ENCODE results near the gene CTSW.
"Not testable (repeated sequence)": the region's sequence is repeated elsewhere in the genome, so short reads cannot be mapped to it uniquely, and the experiment has no call there.

The CTSW gene, protein sequence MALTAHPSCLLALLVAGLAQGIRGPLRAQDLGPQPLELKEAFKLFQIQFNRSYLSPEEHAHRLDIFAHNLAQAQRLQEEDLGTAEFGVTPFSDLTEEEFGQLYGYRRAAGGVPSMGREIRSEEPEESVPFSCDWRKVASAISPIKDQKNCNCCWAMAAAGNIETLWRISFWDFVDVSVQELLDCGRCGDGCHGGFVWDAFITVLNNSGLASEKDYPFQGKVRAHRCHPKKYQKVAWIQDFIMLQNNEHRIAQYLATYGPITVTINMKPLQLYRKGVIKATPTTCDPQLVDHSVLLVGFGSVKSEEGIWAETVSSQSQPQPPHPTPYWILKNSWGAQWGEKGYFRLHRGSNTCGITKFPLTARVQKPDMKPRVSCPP

DNA sequence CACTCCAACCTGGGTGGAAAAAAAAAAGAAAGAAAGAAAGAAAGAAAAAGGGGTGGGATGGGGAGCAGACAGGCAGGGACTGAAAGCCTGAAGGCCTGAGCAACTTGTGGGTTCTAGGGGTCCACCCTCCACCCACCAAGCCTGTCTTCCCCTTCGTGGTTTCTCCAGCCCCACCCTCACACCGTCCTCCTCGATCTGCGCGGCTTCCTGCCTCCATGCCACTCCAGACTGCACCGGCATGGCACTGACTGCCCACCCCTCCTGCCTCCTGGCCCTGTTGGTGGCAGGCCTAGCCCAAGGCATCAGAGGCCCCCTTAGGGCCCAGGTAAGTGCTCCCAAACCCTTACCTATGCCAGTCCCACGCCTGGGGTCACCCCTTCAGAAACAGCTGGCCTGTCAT, at the start of gene CTSW:
CTSW (plus strand) TSS at position 221 of the 400 bp plus-strand sequence; CDS start at position 239, 18 bp downstream.
- peak; percentile 72 for DNase-seq

DNA sequence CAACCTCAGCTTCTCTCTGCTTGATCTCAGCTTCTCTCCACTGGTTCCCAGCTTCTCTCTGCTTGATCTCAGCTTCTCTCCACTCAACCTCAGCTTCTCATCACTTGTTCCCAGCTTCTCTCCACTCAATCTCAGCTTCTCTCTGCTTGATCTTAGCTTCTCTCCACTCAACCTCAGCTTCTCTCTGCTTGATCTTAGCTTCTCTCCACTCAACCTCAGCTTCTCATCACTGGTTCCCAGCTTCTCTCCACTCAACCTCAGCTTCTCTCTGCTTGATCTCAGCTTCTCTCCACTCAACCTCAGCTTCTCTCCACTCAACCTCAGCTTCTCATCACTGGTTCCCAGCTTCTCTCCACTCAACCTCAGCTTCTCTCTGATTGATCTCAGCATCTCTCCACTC, 47.4 kb upstream of the CTSW start:
- not testable (repeated sequence) for DNase-seq

DNA sequence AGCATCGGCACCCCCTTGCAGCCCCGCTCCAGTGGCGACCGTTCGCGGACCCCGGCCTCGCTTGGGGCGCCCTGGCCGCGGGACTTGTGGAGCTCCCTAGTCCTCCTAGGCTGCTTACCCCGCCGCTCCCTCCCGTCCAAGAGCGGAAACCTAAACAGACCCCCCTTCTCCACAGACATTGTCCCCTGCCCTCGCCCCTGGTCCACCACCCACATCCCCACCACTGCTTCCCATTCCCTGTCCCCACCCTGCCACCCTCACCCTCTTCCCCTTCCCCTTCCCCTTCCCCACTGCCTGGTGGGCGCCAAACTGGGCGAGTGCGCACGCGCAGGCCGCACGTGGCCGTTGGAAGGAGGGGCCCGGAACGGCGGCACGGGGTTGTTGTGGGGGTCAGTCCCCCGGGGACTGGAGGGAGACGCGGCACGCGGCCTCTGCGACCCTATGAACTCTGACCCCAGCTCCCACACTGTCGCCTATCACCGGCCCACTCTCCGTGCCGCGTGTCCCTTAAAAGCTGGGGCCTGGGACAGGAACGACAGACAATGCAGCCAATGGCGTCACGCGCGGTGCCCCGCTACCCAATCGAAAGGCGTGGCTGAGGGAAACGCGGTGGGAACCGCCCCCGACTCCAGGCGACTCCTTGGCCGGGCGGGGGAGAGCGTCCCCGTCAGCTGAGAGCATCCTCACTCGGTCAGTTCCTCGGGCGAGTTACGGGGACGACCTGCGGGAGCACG, 46.2 kb upstream of the CTSW start, which contains the start of gene SNX32:
SNX32 (plus strand) TSS at position 667 of the 734 bp plus-strand sequence. CDS start 103 bp downstream, outside the sequence.
- peak; percentile 96 for DNase-seq

DNA sequence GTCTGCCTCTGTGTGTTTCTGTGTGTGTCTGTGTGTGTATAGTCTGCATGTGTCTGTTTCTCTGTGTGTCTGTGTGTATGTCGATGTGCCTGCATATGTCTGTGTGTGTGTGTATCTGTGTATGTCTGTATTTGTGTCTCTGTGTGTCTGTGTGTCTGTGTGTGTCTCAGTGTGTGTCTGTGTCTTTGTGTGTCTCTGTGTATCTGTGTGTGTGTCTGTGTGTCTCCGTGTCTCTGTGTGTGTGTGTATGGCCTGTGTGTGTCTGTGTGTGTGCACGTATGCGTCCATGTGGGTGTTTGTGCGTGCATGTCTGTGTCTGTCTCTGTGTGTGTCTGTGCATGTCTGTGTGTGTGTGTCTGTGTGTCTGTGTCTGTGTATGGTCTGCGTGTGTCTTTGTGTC, 45.4 kb upstream of the CTSW start:
- DNase-seq = no peak

DNA sequence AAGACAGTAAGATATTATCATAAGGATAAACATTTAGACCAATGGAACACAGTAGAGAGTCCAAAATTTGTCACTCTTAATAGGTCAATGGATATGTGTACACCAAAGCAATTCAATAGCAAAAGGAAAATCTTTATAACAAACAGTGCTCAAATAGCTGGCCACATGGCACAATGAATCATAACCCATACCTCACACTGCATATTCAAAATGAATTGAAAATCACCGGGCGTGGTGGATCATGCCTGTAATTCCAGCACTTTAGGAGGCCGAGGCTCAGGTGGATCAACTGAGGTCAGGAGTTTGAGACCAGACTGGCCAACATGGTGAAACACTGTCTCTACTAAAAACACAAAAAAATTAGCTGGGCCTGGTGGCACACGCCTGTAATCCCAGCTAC, 37.5 kb upstream of the CTSW start:
- DNase-seq = no peak

DNA sequence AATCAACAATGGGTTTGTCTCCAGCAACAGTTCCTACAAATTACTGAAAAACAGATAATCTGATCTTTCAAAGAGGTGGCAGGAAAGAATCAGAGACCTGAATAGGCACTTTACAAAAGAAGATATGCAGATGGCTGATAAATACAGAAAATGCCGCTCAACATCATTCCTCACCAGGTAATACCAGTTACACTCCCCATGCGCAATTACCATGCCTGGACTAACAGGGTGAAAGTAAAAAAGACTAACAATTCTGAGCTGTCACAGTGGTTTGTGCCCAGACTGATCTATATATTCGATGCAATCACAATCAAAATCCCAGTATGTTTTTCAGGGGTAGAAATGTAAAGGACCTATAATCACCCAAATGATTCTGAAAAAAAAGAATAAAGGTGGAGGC, 35.8 kb upstream of the CTSW start:
- DNase-seq = no peak

DNA sequence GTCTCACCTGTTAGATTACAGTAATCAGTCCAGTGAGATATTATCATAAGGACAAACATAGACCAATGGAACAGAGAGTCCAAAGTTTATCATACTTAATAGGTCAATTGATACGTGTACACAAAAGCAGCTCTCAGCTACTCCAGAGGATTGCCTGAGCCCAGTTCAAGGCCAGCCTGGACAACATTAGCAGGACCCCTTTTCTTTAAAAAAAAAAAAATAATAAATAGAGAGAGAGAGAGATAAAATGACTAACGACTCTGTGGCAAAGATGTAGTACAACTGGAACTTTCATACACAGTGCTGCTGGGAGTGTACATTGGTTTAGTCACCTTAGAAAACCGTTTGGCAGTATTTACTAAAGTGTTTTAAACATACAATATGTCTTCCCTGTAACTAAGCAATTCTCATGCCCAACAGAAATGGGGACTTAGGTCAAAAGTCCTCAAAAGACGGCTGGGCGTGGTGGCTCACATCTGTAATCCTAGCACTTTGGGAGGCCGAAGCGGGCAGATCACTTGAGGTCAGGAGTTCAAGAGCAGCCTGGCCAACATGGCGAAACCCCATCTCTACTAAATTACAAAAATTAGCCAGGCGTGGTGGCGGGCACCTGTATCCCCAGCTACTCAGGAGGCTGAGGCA, 35.3 kb upstream of the CTSW start:
- no peak for DNase-seq

DNA sequence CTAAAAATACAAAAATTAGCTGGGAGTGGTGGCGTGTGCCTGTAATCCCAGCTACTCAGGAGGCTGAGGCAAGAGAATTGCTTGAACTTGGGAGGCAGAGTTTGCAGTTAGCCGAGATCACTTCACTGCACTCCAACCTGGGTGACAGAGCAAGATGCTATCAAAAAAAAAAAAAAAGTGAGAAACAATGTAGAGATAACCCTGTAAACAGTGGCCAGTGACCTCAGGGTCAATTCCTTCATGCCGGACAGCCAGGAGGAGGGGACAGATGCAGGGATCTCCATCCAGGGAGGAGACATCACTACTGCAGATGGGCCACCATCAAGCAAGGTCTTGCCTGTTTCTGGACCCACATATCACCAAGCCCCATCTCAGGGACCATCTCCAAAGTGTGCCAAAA, 31.9 kb upstream of the CTSW start:
- no peak for DNase-seq

DNA sequence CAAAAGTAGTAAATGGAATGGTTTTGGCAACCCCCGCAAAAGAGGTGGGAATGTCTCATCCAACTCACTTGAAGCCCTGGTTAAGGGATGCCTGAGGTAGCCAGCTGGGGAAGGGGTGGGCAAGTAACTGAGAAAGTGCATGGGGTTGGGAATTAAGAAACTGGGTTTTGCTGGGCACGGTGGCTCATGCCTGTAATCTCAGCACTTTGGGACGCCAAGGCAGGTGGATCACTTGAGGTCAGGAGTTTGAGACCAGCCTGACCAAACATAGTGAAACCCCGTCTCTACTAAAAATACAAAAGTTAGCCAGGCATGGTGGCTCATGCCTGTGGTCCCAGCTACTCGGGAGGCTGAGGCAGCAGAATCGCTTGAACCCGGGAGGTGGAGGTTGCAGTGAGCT, 30.9 kb upstream of the CTSW start:
- DNase-seq = not testable (repeated sequence)

DNA sequence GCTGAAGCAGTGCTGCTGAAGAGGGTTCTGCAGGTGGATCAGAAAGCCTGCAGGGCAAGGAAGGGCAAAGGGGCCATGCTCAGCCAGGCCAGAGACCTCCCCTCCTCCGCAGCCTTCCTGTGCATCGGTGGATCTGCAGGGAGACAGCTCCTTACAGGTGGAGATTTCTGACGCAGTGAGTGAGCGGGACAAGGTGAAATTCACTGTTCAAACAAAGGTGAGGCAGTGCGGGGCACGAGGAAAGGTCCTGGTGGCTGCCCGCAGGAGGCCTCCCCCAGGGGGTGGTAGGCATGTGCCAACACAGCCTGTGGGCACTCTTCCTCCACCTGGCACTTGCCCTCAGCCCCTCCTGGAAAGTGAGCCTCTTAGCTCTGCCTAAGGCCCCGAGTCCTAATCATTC, 30.3 kb upstream of the CTSW start:
- no peak for DNase-seq

DNA sequence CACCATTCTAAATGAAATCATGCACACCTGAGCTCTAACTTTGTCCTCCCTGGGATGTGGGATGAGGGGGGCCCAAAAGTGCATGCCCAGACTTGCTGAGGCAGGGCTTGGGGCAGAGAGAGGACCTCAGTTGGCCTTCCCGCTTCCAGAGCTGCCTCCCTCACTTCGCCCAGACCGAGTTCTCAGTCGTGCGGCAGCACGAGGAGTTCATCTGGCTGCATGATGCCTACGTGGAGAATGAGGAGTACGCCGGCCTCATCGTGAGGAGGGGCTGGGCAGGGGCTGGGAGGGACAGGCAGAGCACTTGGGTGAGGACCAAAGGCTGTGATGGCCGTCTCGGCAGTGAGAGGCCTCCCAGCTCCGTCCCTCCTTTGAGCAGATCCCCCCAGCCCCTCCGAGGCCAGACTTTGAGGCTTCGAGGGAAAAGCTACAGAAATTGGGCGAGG, 29.8 kb upstream of the CTSW start:
- DNase-seq = no peak

DNA sequence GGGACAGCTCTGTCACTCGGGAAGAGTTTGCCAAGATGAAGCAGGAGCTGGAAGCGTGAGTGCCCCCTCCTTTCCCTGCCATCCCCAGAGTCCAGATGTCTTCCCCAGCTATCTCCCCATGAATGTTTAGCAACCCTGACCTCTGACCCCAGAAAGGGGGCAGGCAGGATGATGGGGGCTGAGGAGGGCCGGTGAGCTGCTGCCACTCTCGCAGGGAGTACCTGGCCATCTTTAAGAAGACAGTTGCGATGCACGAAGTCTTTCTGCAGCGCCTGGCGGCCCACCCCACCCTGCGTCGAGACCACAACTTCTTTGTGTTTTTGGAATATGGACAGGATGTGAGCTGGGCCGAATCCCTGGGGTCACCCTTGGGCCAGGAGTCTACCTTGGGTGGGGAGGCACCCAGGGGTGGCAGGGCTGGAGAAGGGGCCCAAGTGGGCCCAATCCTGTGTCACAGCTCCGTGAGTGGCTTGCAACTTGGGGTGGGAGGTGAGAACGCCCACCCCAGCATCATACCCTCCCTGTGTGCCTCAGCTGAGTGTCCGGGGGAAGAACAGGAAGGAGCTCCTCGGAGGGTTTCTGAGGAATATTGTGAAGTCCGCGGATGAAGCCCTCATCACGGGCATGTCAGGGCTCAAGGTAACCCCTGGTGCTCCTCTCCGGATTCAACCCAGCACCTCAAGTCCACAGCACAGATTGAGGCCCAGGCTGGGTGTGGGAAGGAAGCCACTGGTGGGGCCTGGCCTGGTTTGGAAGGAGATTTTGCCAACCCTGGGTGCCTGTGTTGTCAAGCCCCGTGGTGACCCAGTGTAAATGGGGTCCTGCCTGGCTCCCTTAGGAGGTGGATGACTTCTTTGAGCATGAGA, 29.2 kb upstream of the CTSW start:
- DNase-seq = peak; percentile 58

DNA sequence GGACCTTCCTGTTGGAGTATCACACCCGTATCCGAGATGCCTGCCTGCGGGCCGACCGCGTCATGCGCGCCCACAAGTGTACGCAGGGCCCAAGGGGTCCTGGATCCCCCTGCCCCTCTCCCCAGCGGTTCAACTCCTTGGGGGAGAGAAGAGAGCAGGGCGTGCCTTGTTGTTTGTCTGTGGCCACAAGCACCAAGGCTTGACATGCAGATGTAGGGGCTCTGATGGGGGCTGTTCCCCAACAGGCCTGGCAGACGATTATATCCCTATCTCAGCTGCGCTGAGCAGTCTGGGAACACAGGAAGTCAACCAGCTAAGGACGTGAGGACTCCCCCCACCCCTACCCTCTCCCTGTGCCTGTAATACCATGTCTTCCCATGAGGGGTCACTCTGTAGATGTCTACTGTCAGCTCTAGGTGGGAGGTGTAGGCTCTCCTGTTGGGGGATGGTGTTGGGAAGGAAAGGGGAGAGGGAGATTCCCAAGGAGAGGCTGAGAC, 28.5 kb upstream of the CTSW start:
- DNase-seq = peak; percentile 75

DNA sequence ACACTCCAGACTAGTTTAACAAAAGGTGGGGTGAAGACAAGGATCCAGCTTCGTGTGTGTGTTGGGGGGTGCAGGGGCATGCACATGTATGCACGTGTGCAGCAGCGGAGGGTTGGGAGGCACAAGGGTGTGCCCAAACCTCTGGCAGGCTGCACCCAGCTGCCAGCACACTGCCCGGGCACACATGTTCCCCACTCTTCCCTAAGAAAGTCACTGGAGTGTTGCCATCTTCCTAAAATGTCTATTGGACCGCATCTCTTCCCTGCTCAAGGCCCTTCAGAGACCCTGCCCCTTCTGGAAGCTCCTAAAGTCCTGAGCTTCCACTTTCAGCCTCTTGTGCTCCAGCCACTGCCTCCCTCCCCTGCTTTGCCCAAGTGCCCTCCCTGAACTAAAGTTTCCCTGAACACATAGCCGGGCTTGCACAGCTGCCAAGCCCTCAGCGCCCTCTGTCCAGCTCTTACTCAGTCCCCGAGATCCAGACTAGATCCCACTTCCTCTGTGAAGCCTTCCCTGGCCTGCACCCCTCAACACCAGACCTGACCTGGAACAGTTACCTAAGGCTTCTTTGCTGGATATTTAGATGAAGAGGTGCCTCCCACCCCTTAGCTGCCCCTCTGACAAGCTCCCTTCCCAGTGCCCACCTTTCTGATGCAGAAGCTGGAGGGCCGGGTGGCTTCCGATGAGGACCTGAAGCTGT, 27.7 kb upstream of the CTSW start:
- peak; percentile 61 for DNase-seq

DNA sequence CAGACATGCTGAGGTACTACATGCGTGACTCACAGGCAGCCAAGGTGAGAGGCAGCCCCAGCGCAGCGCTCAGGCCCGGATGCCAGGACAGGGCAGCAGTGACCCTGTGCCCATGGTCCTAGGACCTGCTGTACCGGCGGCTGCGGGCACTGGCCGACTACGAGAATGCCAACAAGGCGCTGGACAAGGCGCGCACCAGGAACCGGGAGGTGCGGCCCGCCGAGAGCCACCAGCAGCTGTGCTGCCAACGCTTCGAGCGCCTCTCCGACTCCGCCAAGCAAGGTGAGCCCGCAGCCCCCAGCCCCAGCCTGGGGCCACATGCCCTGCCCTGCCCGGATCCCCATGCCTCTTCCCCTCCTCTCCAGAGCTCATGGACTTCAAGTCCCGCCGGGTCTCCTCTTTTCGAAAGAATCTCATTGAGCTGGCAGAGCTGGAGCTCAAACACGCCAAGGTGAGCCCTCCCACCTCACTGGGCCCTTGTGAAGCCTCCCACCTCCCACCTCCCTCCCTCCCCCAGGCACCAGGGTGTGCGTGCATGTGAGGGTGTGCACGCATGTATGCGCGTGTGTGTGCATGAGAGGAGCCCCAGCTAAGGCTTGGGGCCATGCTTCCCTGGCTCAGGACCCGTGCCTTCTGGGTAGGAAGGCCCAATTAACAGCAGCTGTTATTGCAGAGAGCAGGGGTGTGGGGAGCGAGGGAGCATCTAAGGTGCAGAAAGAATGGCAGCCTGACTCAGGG, 27.0 kb upstream of the CTSW start:
- DNase-seq = peak; percentile 66

DNA sequence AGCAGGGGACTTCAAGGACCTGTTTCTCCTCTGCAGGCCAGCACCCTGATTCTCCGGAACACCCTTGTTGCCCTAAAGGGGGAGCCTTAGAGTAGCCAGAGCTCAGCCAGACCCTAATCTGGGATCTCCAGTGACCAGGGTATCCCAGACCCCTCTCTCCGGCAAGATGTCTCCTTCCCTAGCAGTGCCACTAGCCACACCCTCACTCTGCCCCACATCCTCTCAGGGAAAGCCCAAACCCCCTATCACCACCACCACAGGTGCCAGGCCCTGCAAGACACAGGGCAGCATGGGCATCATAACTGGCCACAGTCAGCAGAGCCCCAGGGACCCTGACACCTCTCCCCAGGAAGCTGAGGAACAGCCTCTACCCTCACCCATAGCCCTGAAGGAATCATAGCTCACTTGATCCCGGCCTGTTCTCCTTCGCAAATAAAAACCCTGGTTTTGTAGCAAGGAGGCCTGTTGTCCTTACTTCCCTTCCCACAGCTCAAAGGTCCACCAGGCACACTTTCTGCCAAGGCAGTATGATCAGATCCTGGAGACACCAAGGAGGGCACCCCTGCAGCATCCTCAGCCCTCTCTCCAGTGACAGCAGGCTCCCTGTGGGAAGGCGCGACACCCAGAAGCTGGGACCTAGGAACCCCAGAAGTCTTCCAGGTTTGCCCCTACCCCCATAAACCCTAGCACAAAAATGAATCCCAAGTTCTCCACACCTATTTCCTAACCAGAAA, 26.2 kb upstream of the CTSW start:
- DNase-seq = no peak

DNA sequence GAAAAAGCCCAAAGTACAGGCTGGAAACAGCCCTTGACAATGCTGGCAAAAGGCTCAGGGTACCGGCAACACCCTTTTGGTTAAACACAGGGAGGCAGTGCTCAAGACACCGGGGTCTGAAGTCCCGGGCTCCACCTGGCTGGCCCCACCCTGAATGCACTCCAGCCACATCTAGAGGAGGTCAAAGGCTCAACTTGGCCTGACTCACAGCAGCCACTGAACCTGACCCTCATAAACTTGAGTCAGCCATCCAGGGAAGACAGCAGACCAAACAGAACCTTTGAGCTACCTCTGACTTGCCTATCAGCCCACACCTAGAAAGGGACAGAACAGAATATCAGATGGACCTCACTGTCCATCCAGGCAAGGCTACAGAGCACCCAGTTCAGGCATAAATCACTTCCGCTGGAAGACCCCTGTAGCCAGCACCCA, 25.5 kb upstream of the CTSW start:
- DNase-seq = peak; percentile 57

DNA sequence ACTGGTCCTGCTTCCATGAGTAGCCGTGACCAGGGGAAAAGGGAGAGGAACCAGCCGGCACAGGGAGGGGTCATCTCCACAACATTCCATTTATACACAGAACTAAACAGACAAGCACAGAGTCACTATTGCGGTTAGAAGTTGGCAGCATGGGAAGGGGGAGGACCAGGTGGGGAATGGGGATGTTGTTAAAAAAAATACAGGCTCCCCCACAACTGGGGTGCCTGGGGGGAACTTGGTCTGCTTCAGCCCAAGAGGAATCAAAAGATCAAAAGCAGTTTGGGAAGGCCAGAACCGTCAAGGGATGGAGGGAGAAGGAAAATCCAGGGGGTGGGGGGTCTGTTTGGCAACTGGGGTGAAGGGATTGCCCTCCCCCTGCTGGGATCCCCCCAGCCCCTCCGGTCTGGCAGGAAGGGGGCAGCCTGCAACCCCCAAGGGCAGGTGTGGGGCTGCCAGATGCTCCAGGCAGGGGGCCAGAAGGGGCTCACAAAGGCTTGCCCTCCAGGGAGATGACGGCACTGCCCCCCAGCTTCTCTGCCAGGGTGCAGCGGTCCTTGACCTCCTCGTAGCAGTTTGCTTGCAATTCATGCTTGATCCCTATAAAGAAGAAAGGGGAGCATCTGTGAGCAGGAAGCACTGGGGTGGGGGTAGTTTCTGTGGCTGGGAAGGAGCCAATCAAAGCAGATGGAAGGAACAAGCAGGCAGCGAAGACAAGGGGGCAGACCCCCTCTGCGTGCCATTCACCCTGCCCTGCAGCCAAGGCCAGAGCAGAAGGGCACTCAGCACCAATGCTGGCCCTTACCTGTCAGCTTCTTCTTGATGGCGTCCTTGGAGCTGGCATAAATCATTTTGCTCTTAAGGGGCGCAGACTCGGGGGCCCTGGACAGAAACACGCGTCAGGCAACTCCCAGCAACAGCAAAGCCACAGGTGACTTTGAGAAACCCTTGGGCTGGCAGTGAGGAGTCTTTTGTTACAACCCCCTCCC, 24.5 kb upstream of the CTSW start:
- DNase-seq = peak; percentile 48

DNA sequence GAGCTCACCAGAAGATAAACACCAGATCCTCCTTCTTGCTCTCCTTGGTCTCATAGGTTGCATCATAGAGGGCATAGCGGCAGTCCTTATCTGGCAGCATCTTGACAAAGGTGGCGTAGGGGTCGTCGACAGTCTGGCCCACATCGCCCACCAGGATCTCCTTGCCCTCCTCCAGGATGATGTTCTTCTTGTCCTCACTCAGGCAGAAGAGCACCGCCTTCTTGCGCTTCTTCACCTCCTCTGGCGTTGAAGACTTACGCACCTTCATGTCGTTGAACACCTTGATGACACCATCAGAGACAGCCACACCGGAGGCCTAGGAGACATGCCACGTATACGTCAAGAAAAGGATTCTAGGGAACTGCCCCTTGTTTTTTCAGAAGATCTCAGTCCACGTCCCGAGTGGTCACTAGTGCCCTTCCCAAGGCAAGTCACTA, 23.7 kb upstream of the CTSW start:
- peak; percentile 48 for DNase-seq

Data from activated CD8-positive, alpha-beta memory T cell treated with anti-CD3 and anti-CD28 coated beads, Interleukin-2, amount 50 U/mL, for 48 hours (primary cell).